Retinal pigment epithelial cell (primary cell): Measurements from ENCODE around the gene APBA2.

ENCODE experiments used
- DNase-seq: peaks from one replicate; pipeline ENCODE4 v3.0.0-alpha.2; 2010; ENCODE audit warnings: low read depth
- H3K4me3 ChIP-seq: 2 replicates; pipeline ENCODE4 v1.5.1; 2011; ENCODE audit warnings: mild to moderate bottlenecking, low read length, control low read depth, moderate library complexity
- CTCF ChIP-seq: conservative IDR thresholded peaks from 2 replicates; pipeline ENCODE4 v1.5.1; 2011; ENCODE audit warnings: low read depth, low read length, control low read depth, inconsistent platforms

Gene APBA2

GRCh38 chr15:29119847-29120246, 234.1 kb downstream of the APBA2 start:
- no peak overlapping the region for H3K4me3 ChIP-seq
- no peak for DNase-seq
- no peak for TF ChIP-seq CTCF

- no peak overlapping the region for H3K4me3 ChIP-seq
- no peak for DNase-seq
- no peak for TF ChIP-seq CTCF
Measured at GRCh38 chr15:29120593-29121368, 235.0 kb downstream of the APBA2 start.

- no peak overlapping the region for H3K4me3 ChIP-seq
- no peak for TF ChIP-seq CTCF
- no peak for DNase-seq
Measured at GRCh38 chr15:29121369-29121656, 235.5 kb downstream of the APBA2 start.

- TF ChIP-seq CTCF, result no peak
- no peak for DNase-seq
- no peak overlapping the region for H3K4me3 ChIP-seq
Measured at GRCh38 chr15:29121907-29122306, 236.1 kb downstream of the APBA2 start.

- TF ChIP-seq CTCF, result no peak
- DNase-seq, result no peak
Measured at GRCh38 chr15:29122506-29122905, 236.7 kb downstream of the APBA2 start.

GRCh38 chr15:29123171-29123570, 237.4 kb downstream of the APBA2 start:
- no peak for TF ChIP-seq CTCF
- DNase-seq, result no peak
- H3K4me3 ChIP-seq, result no peak overlapping the region

More at GRCh38 chr15:29122506-29122905, 236.7 kb downstream of the APBA2 start:
- no peak overlapping the region for H3K4me3 ChIP-seq

- no peak overlapping the region for H3K4me3 ChIP-seq
- DNase-seq, result no peak
- TF ChIP-seq CTCF, result no peak
Measured at GRCh38 chr15:29123991-29124390, 238.2 kb downstream of the APBA2 start.
